B cell (primary cell): ENCODE data around the gene PNPLA2. TPM values are rescaled to one million over a fixed set of nuclear protein-coding genes. Genes with fewer than 3 reads are reported as not detected.

ENCODE experiments used
- ATAC-seq: fragments of 200-7000 bp; cut with Tn5 transposase; one replicate; pipeline ENCODE4 v1.10.0; 2021; ENCODE audit warnings: low read depth, mild to moderate bottlenecking, moderate number of reproducible peaks, moderate library complexity
- CTCF ChIA-PET: fragments of 350-600 bp; sonication (Branson Sonifier 250); formaldehyde crosslinking; loops from one replicate; lab custom pipeline; 2021; ENCODE audit warnings: antibody characterized with exemption, inconsistent platforms; lab: Charles Lee
- POLR2A ChIA-PET: fragments of 350-600 bp; sonication (Branson Sonifier 250); formaldehyde crosslinking; loops from one replicate; lab custom pipeline; 2021; ENCODE audit warnings: antibody characterized with exemption; lab: Charles Lee
- DNase-seq: peaks from one replicate; pipeline ENCODE4 v3.0.0; 2013
- H2AFZ ChIP-seq: 2 replicates; pipeline ENCODE4 v1.6.1; 2012; ENCODE audit warnings: mild to moderate bottlenecking, low read depth, low read length; ENCODE audit not compliant: insufficient read depth, poor library complexity, severe bottlenecking
- H3K27ac ChIP-seq, 2 donors: 1 replicate in 1 of 2; 2 replicates in 1 of 2; pipeline ENCODE4 v1.5.1; 2012 to 2013; ENCODE audit warnings: low read length in 2 of 2, mild to moderate bottlenecking in 2 of 2, moderate library complexity in 1 of 2
- H3K27me3 ChIP-seq, 4 experiments: fragments of 200-600 bp in 1 of 4; sonication (generic) in 1 of 4; replicated peaks in 1 of 4; 1 replicate in 2 of 4; 2 replicates in 2 of 4; pipeline versions ENCODE4 v1.6.1 to v1.7.0; 2013 to 2016; ENCODE audit warnings: low read length in 3 of 4, mild to moderate bottlenecking in 2 of 4, mixed read lengths in 1 of 4, moderate library complexity in 1 of 4; ENCODE audit not compliant: insufficient read depth in 4 of 4, control insufficient read depth in 3 of 4; ENCODE audit errors: control extremely low read depth in 1 of 4
- H3K36me3 ChIP-seq, 2 experiments: replicated peaks in 1 of 2; 1 replicate in 1 of 2; 2 replicates in 1 of 2; pipeline versions ENCODE4 v1.6.1 to v1.7.1; 2013; ENCODE audit warnings: low read length in 1 of 2; ENCODE audit not compliant: insufficient read depth in 2 of 2, control insufficient read depth in 1 of 2; ENCODE audit errors: control extremely low read depth in 1 of 2, extremely low read depth in 1 of 2
- H3K4me1 ChIP-seq, 2 donors: fragments of 200-600 bp in 1 of 2; sonication (generic) in 1 of 2; 1 replicate in 1 of 2; 2 replicates in 1 of 2; pipeline versions ENCODE4 v1.5.1 to v1.6.1; 2013 to 2017; ENCODE audit warnings: low read length in 2 of 2; ENCODE audit not compliant: control insufficient read depth in 2 of 2, insufficient read depth in 2 of 2
- H3K4me2 ChIP-seq: replicated peaks from 2 replicates; pipeline ENCODE3; 2012; ENCODE audit warnings: mild to moderate bottlenecking, low read depth, low read length; ENCODE audit not compliant: poor library complexity, severe bottlenecking
- H3K4me3 ChIP-seq, 5 experiments: fragments of 200-600 bp in 1 of 5; sonication (generic) in 1 of 5; 1 replicate in 3 of 5; 2 replicates in 2 of 5; pipeline versions ENCODE4 v1.5.1 to v1.7.0; 2011 to 2016; ENCODE audit warnings: low read length in 4 of 5, mild to moderate bottlenecking in 4 of 5, low read depth in 2 of 5, control low read depth in 1 of 5, moderate library complexity in 1 of 5; ENCODE audit not compliant: insufficient read depth in 1 of 5; ENCODE audit errors: control extremely low read depth in 1 of 5, extremely low read depth in 1 of 5
- H3K79me2 ChIP-seq: fragments of 200-600 bp; sonication (generic); one replicate; pipeline ENCODE4 v1.6.0; 2016; ENCODE audit warnings: low read length; ENCODE audit not compliant: control insufficient read depth, insufficient read depth
- H3K9ac ChIP-seq: fragments of 200-600 bp; sonication (generic); 2 replicates; pipeline ENCODE4 v1.6.1; 2017; ENCODE audit warnings: mild to moderate bottlenecking, low read length, moderate library complexity
- H3K9me3 ChIP-seq, 3 donors: one replicate each; pipeline versions ENCODE4 v1.6.1 to v1.7.1; 2013; ENCODE audit warnings: low read length in 2 of 3; ENCODE audit not compliant: control insufficient read depth in 2 of 3, insufficient read depth in 1 of 3; ENCODE audit errors: control extremely low read depth in 1 of 3
- H4K20me1 ChIP-seq: 2 replicates; pipeline ENCODE4 v1.6.0; 2012; ENCODE audit warnings: mild to moderate bottlenecking, low read length; ENCODE audit not compliant: insufficient read depth, control insufficient read depth, poor library complexity, severe bottlenecking
- H3K27ac Mint-ChIP-seq: one replicate; pipeline ENCODE4 v1.8.0; 2021; ENCODE audit warnings: mixed read lengths
- H3K27me3 Mint-ChIP-seq: one replicate; pipeline ENCODE4 v1.8.0; 2021; ENCODE audit warnings: mixed read lengths
- H3K4me1 Mint-ChIP-seq: one replicate; pipeline ENCODE4 v1.8.0; 2021; ENCODE audit warnings: mixed read lengths
- H3K4me3 Mint-ChIP-seq: one replicate; pipeline ENCODE4 v1.8.0; 2021; ENCODE audit warnings: mixed read lengths
- H3K9me3 Mint-ChIP-seq: one replicate; pipeline ENCODE4 v1.8.0; 2022; ENCODE audit warnings: mixed read lengths; ENCODE audit not compliant: insufficient read depth
- CTCF ChIP-seq: fragments of 200-600 bp; IDR thresholded peaks from one replicate; pipeline ENCODE4 v1.8.0; 2022; ENCODE audit warnings: antibody characterized with exemption, mild to moderate bottlenecking
- EZH2 ChIP-seq: IDR thresholded peaks from 2 replicates; pipeline ENCODE4 v1.6.1; 2012; ENCODE audit warnings: borderline replicate concordance, low read depth, mild to moderate bottlenecking, moderate library complexity, low read length; ENCODE audit not compliant: insufficient read depth, poor library complexity, severe bottlenecking
- WGBS: methylation state at CpG from one replicate; pipeline ENCODE4 v1.1.5; 2013; ENCODE audit warnings: missing lambda C conversion rate; ENCODE audit not compliant: insufficient coverage; 5-methylcytosine and 5-hydroxymethylcytosine counted together
- intact Hi-C: fragments of 100-400 bp; cut with micrococcal nuclease; formaldehyde crosslinking; loops from one replicate; pipeline ENCODE4 v1.10.0; 2022
- polyA plus RNA-seq: library from polyadenylated mRNA; depleted of rRNA; stranded (reverse); fragments of >200 nt; gene quantifications from 2 replicates; pipeline ENCODE4 v1.2.3, GENCODE V29; 2012
- total RNA-seq, 2 donors: library from RNA; stranded (reverse); fragments of 120-200 nt in 1 of 2; gene quantifications; 1 replicate in 1 of 2; 2 replicates in 1 of 2; pipeline versions ENCODE4 v1.2.3 to v1.2.4, GENCODE V29; 2013 to 2022

Gene PNPLA2
- total and polyA plus RNA-seq, 2 donors (not counting 1 experiment from before 2014, with no cell fraction given), result 208 to 276 TPM

- H3K27me3 Mint-ChIP-seq, result no peaks in the 10 kb centered on the region
- Histone ChIP-seq H3K9ac (peak overlapping the region; percentile 85), H3K9me3 (no peaks in the 10 kb centered on the region), H2AFZ (peak overlapping the region; percentile 96), H4K20me1 (peaks cover 32% of the 10 kb centered on the region), H3K4me1 (peaks cover 27 to 41% of the 10 kb centered on the region in 2 donors), H3K36me3 (peaks cover 0 to 14% of the 10 kb centered on the region in 2 experiments), H3K4me2 (peak overlapping the region; percentile 88), H3K79me2 (peaks cover 20% of the 10 kb centered on the region), H3K27ac (no peak overlapping the region), H3K27me3 (peaks cover 0 to 36% (median 8%) of the 10 kb centered on the region in 4 experiments), H3K4me3 (peak overlapping the region in 4 of 5 experiments; percentile 69 to 96 (median 76))
- ChIA-PET CTCF (interaction anchor here (0.8 to 1.6 kb wide), 4 partner anchors 10 to 44 kb away, joined by 3 to 6 read pairs (median 3); partner anchors contain the start of genes CD151 and CRACR2B), POLR2A (interaction anchor here (0.6 to 5.2 kb wide), 11 partner anchors 8 to 433 kb away, joined by 3 to 29 read pairs (median 6); partner anchors contain the start of genes CD151, CRACR2B, PNPLA2 and RPLP2)
- peaks cover 27% of the 10 kb centered on the region for H3K4me1 Mint-ChIP-seq
- peak; percentile 34 for TF ChIP-seq CTCF
- no peak for TF ChIP-seq EZH2
- intact Hi-C loops, result loop anchor here (2.0 to 5.0 kb wide), 2 partner anchors 68 to 1009 kb away; partner anchors contain the start of genes CHID1 and LSP1
- H3K4me3 Mint-ChIP-seq, result peak overlapping the region; percentile 83
- DNase-seq (peak; percentile 52), ATAC-seq (peak; percentile 6)
- no peaks in the 10 kb centered on the region for H3K9me3 Mint-ChIP-seq
- H3K27ac Mint-ChIP-seq, result peak overlapping the region; percentile 32
- WGBS, result 1% methylated on average over 50 of the region's 53 CpGs
Measured at GRCh38 chr11:843086-843734, 24.5 kb downstream of the PNPLA2 start.
